ENCODE data around the gene LBX2. TPM values are rescaled to one million over a fixed set of nuclear protein-coding genes. Genes with fewer than 3 reads are reported as not detected.

LBX2 gene
- total and polyA plus RNA-seq, 10 of the 15 experiments (the other 5 are each of a cell fraction or from before 2014, with no cell fraction given): 0.08 to 4.0 (median 0.27) TPM

DNA sequence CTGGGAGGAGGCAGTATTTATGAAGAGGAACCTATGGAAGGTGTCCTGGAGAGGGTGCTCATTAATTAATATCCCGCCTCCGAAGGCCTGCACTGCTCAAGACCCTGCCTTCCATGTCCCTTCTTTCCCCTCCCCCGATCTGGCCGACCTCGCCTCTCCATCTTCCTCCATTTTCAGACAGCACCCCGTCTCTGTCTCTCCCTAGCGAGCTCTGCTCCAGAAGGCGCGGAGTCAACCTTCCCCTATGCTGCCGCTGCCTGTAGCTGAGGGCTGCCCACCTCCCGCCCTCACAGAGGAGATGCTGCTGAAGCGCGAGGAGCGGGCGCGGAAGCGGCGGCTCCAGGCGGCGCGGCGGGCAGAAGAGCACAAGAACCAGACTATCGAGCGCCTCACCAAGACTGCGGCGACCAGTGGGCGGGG, 42.3 kb downstream of the LBX2 start:
- BruUV-seq (replicated peaks): no TSS peak
- Histone ChIP-seq H2AFZ (ENCODE audit: control insufficient read depth, low read depth, low read length) (peak overlapping the region; percentile 66), H3K4me2 (ENCODE audit: control insufficient read depth, insufficient read depth) (peak overlapping the region; percentile 91), H4K20me1 (ENCODE audit: control insufficient read depth, insufficient read depth) (no peaks in the 10 kb centered on the region), H3K9ac (ENCODE audit: control insufficient read depth, insufficient read depth, low read length) (peak overlapping the region; percentile 73; the same call in 1 of the 2 replicates), H3K4me3 (peak overlapping the region; percentile 80), H3K27ac (ENCODE audit: control insufficient read depth, insufficient read depth) (peak overlapping the region; percentile 96), H3K79me2 (ENCODE audit: control insufficient read depth, insufficient read depth, low read length) (peaks cover 18% of the 10 kb centered on the region), H3K27me3 (replicated peaks in 1 of 2; ENCODE audit: control insufficient read depth in 2 of 2, insufficient read depth in 2 of 2, low read length in 1 of 2) (no peaks in the 10 kb centered on the region), H3K4me1 (ENCODE audit: control insufficient read depth, insufficient read depth, low read length) (peaks cover 16% of the 10 kb centered on the region), H3K9me3 (replicated peaks; ENCODE audit: control insufficient read depth, insufficient read depth, low read length) (no peaks in the 10 kb centered on the region), H3K36me3 (ENCODE audit: control insufficient read depth in 2 of 2, insufficient read depth in 2 of 2, low read length in 1 of 2) (peaks cover 0 to 2% of the 10 kb centered on the region in 2 experiments; a peak in 3 of 4 replicates)
- DNase-seq (ENCODE audit: low read depth, low spot score) (no peak), FAIRE-seq (no peak), ATAC-seq (no peak)
- 1% methylated on average over 27 of the region's 27 CpGs for WGBS (ENCODE audit: insufficient coverage, insufficient replicate concordance, low lambda C conversion rate, missing lambda C conversion rate)
- intact Hi-C loops (cut with micrococcal nuclease; ENCODE audit: unreplicated experiment): loop anchor here (1.0 kb wide), 1 partner anchor 8 kb away; the partner anchor contains the start of gene MOGS
- ChIA-PET POLR2A (interaction anchor here (0.6 to 5.8 kb wide), 10 partner anchors 10 to 141 kb away, joined by 3 to 44 read pairs (median 4); partner anchors contain the start of genes CCDC142, MRPL53, RTKN and TTC31), CTCF (interaction anchor here (0.8 to 6.7 kb wide), 11 partner anchors 18 to 131 kb away, joined by 3 to 54 read pairs (median 4); partner anchors contain the start of genes AUP1, C2orf81, CCDC142 and HTRA2), RAD21 (ENCODE audit: unreplicated experiment) (interaction anchor here (0.5 to 3.5 kb wide), 11 partner anchors 12 to 422 kb away, joined by 3 to 21 read pairs (median 4); partner anchors contain the start of genes AUP1, CCDC142, HTRA2 and TTC31), SMC1A (ENCODE audit: uncharacterized antibody, unreplicated experiment) (interaction anchor here (0.7 to 5.5 kb wide), 15 partner anchors 10 to 130 kb away, joined by 3 to 24 read pairs (median 6); partner anchors contain the start of genes C2orf81, CCDC142, TTC31 and WDR54)
- in situ Hi-C loops (cut with MboI): no loop called here
- TF ChIP-seq ZNF207 (IDR thresholded peaks at IDR 0.05; ENCODE audit: borderline replicate concordance): no peak

DNA sequence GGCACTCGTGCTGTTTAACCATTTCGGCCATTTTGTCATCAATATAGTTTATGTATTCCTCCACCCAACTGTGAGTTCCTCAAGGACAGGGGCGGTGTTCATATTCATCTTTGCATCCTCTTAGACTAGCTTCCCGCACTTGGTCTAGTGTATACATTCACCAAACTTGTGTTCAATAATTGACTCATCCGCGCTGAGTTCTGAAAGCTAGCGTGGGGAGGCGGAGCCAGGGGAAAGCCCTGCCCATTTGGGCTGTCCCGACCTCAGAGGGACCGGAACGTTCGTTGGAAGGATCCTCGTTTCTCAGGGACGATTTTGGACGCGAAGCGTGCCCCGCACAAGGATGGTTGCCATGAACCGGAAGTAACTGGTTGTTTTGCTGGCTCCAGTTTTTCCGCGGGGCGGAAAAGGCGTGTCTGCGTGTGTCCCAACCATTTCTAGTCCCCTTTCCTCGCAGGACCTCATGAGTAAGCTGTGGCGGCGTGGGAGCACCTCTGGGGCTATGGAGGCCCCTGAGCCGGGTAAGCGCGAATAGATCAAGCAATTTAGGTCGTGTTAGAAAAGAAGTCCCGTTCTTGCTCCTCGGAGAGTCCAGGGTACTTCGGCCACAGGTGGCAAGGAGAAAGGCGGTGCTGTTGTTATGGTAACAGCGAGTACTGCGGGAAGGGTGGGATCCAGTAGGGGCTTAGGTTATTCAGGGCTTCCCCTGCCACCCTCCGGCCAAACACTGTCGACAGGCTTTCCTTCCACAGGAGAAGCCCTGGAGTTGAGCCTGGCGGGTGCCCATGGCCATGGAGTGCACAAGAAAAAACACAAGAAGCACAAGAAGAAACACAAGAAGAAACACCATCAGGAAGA, 44.5 kb downstream of the LBX2 start, which contains the start of gene INO80B:
Gene INO80B, plus strand, starts transcription at position 434 of the 858 bp plus-strand sequence. Its CDS starts 30 bp downstream, at position 464.
- CTCF ChIA-PET: interaction anchor here (0.7 to 6.7 kb wide), 13 partner anchors 10 to 133 kb away, joined by 3 to 54 read pairs (median 6); partner anchors contain the start of genes CCDC142 and TTC31
- intact Hi-C loops (cut with micrococcal nuclease; ENCODE audit: unreplicated experiment): loop anchor here (1.0 to 2.0 kb wide), 3 partner anchors 28 to 74 kb away; partner anchors contain the start of genes AUP1, C2orf81, HTRA2 and TTC31
- TF ChIP-seq RFX5 (IDR thresholded peaks at IDR 0.05; ENCODE audit: low read depth, low read length): peak; percentile 46; the same call in 1 of the 2 replicates
- TF ChIP-seq ZBED1 (IDR thresholded peaks at IDR 0.05; ENCODE audit: borderline replicate concordance): peak; percentile 40; the same call in 1 of the 2 replicates
- peak; percentile 93 for TF ChIP-seq KLF5 (IDR thresholded peaks at IDR 0.05; ENCODE audit: partially characterized antibody)
- TF ChIP-seq, protein P1, sequence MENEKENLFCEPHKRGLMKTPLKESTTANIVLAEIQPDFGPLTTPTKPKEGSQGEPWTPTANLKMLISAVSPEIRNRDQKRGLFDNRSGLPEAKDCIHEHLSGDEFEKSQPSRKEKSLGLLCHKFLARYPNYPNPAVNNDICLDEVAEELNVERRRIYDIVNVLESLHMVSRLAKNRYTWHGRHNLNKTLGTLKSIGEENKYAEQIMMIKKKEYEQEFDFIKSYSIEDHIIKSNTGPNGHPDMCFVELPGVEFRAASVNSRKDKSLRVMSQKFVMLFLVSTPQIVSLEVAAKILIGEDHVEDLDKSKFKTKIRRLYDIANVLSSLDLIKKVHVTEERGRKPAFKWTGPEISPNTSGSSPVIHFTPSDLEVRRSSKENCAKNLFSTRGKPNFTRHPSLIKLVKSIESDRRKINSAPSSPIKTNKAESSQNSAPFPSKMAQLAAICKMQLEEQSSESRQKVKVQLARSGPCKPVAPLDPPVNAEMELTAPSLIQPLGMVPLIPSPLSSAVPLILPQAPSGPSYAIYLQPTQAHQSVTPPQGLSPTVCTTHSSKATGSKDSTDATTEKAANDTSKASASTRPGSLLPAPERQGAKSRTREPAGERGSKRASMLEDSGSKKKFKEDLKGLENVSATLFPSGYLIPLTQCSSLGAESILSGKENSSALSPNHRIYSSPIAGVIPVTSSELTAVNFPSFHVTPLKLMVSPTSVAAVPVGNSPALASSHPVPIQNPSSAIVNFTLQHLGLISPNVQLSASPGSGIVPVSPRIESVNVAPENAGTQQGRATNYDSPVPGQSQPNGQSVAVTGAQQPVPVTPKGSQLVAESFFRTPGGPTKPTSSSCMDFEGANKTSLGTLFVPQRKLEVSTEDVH (IDR thresholded peaks at IDR 0.05; ENCODE audit: low read depth, partially characterized antibody): peak; percentile 99
- TF ChIP-seq, protein P2, sequence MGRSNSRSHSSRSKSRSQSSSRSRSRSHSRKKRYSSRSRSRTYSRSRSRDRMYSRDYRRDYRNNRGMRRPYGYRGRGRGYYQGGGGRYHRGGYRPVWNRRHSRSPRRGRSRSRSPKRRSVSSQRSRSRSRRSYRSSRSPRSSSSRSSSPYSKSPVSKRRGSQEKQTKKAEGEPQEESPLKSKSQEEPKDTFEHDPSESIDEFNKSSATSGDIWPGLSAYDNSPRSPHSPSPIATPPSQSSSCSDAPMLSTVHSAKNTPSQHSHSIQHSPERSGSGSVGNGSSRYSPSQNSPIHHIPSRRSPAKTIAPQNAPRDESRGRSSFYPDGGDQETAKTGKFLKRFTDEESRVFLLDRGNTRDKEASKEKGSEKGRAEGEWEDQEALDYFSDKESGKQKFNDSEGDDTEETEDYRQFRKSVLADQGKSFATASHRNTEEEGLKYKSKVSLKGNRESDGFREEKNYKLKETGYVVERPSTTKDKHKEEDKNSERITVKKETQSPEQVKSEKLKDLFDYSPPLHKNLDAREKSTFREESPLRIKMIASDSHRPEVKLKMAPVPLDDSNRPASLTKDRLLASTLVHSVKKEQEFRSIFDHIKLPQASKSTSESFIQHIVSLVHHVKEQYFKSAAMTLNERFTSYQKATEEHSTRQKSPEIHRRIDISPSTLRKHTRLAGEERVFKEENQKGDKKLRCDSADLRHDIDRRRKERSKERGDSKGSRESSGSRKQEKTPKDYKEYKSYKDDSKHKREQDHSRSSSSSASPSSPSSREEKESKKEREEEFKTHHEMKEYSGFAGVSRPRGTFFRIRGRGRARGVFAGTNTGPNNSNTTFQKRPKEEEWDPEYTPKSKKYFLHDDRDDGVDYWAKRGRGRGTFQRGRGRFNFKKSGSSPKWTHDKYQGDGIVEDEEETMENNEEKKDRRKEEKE (IDR thresholded peaks at IDR 0.05): no peak

More for the DNA sequence above, 44.5 kb downstream of the LBX2 start, which contains the start of gene INO80B:
- under 1% methylated on average over 40 of the region's 40 CpGs for WGBS (ENCODE audit: insufficient coverage, insufficient replicate concordance, low lambda C conversion rate, missing lambda C conversion rate)
- H2AFZ ChIP-seq (ENCODE audit: control insufficient read depth, low read depth, low read length): peak within 1 kb of the TSS; percentile 97
- no peaks in the 10 kb centered on the region for H3K9me3 ChIP-seq (replicated peaks; ENCODE audit: control insufficient read depth, insufficient read depth, low read length)
- peak within 1 kb of the TSS; percentile 80 for H3K4me3 ChIP-seq
- DNase-seq (ENCODE audit: low read depth, low spot score): peak; percentile 99
- H4K20me1 ChIP-seq (ENCODE audit: control insufficient read depth, insufficient read depth): no peaks in the 10 kb centered on the region
- ChIA-PET SMC1A (ENCODE audit: uncharacterized antibody, unreplicated experiment) (interaction anchor here (0.6 to 5.5 kb wide), 13 partner anchors 12 to 132 kb away, joined by 3 to 24 read pairs (median 4); partner anchors contain the start of genes C2orf81, CCDC142, RTKN and TTC31), POLR2A (interaction anchor here (0.5 to 5.8 kb wide), 15 partner anchors 10 to 96 kb away, joined by 3 to 44 read pairs (median 6); partner anchors contain the start of genes AUP1, C2orf81, CCDC142 and HTRA2), RAD21 (ENCODE audit: unreplicated experiment) (interaction anchor here (0.6 to 2.3 kb wide), 12 partner anchors 10 to 133 kb away, joined by 3 to 13 read pairs (median 4); partner anchors contain the start of genes C2orf81, CCDC142, TTC31 and WDR54)
- H3K79me2 ChIP-seq (ENCODE audit: control insufficient read depth, insufficient read depth, low read length): peaks cover 18% of the 10 kb centered on the region
- peak; percentile 56 for ATAC-seq
- BruUV-seq (replicated peaks): TSS peak; percentile 69
- peaks cover 16% of the 10 kb centered on the region for H3K4me1 ChIP-seq (ENCODE audit: control insufficient read depth, insufficient read depth, low read length)
- FAIRE-seq: peak; percentile 89
- H3K36me3 ChIP-seq (ENCODE audit: control insufficient read depth in 2 of 2, insufficient read depth in 2 of 2, low read length in 1 of 2): no peaks in the 10 kb centered on the region; a peak in 1 of 4 replicates
- H3K4me2 ChIP-seq (ENCODE audit: control insufficient read depth, insufficient read depth): peak within 1 kb of the TSS; percentile 91
- H3K9ac ChIP-seq (ENCODE audit: control insufficient read depth, insufficient read depth, low read length): peak within 1 kb of the TSS; percentile 81
- H3K27me3 ChIP-seq (replicated peaks in 1 of 2; ENCODE audit: control insufficient read depth in 2 of 2, insufficient read depth in 2 of 2, low read length in 1 of 2): no peaks in the 10 kb centered on the region
- in situ Hi-C loops (cut with MboI): no loop called here
- peak within 1 kb of the TSS; percentile 49 for H3K27ac ChIP-seq (ENCODE audit: control insufficient read depth, insufficient read depth)
